Stimulated activated naive CD8-positive, alpha-beta T cell treated with anti-CD3 and anti-CD28 coated beads, Interleukin-15, amount 100 ng/mL, for 72 hours (primary cell): Measurements from ENCODE around the gene WDR5.

ENCODE experiments used
- ATAC-seq: fragments of 150-1000 bp; cut with Tn5 transposase; 2 replicates; pipeline ENCODE4 v1.10.0; 2021; ENCODE audit warnings: mild to moderate bottlenecking, moderate library complexity
- DNase-seq, 2 donors: peaks; one replicate each; pipeline ENCODE4 v3.0.0; 2021 to 2022
- H3K27ac Mint-ChIP-seq, 2 donors: one replicate each; pipeline ENCODE4 v1.8.0; 2022; ENCODE audit warnings: mild to moderate bottlenecking in 2 of 2, mixed read lengths in 2 of 2, moderate library complexity in 2 of 2
- H3K27me3 Mint-ChIP-seq: one replicate; pipeline ENCODE4 v1.8.0; 2022; ENCODE audit warnings: mixed read lengths
- H3K4me1 Mint-ChIP-seq: one replicate; pipeline ENCODE4 v1.8.0; 2022; ENCODE audit warnings: mild to moderate bottlenecking, mixed read lengths
- H3K4me3 Mint-ChIP-seq, 2 donors: one replicate each; pipeline ENCODE4 v1.8.0; 2022; ENCODE audit warnings: mild to moderate bottlenecking in 2 of 2, mixed read lengths in 2 of 2, moderate library complexity in 1 of 2
- H3K9me3 Mint-ChIP-seq, 2 donors: one replicate each; pipeline ENCODE4 v1.8.0; 2022; ENCODE audit warnings: mixed read lengths in 2 of 2

The WDR5 gene

GRCh38 chr9:134185536-134186011 lies 49.7 kb downstream of the WDR5 start:
- peaks cover 3% of the 10 kb centered on the region for H3K27me3 Mint-ChIP-seq
- peaks cover 8 to 11% of the 10 kb centered on the region in 2 donors for H3K9me3 Mint-ChIP-seq
- H3K4me1 Mint-ChIP-seq: peaks cover 30% of the 10 kb centered on the region
- H3K27ac Mint-ChIP-seq: peak overlapping the region in 1 of 2 donors; percentile 90
- peak; percentile 39 to 45 for DNase-seq
- peak; percentile 62 for ATAC-seq
- H3K4me3 Mint-ChIP-seq: peak overlapping the region in 1 of 2 donors; percentile 50

GRCh38 chr9:134186471-134187109 lies 50.7 kb downstream of the WDR5 start:
- Mint-ChIP-seq H3K27ac (no peak overlapping the region), H3K4me1 (peaks cover 27% of the 10 kb centered on the region), H3K9me3 (peaks cover 8 to 11% of the 10 kb centered on the region in 2 donors), H3K27me3 (no peaks in the 10 kb centered on the region), H3K4me3 (no peak overlapping the region)
- ATAC-seq: no peak
- DNase-seq: no peak

GRCh38 chr9:134187110-134187531 lies 51.2 kb downstream of the WDR5 start:
- no peak overlapping the region for H3K4me3 Mint-ChIP-seq
- H3K27ac Mint-ChIP-seq: no peak overlapping the region
- peaks cover 22% of the 10 kb centered on the region for H3K4me1 Mint-ChIP-seq
- ATAC-seq (no peak), DNase-seq (no peak)
- peaks cover 8 to 10% of the 10 kb centered on the region in 2 donors for H3K9me3 Mint-ChIP-seq
- no peaks in the 10 kb centered on the region for H3K27me3 Mint-ChIP-seq

- H3K4me3 Mint-ChIP-seq: no peak overlapping the region
- H3K9me3 Mint-ChIP-seq: peaks cover under 1 to 2% of the 10 kb centered on the region in 2 donors
- H3K4me1 Mint-ChIP-seq: peaks cover 14% of the 10 kb centered on the region
- H3K27me3 Mint-ChIP-seq: no peaks in the 10 kb centered on the region
- H3K27ac Mint-ChIP-seq: no peak overlapping the region
- DNase-seq: no peak
- no peak for ATAC-seq
Measured at GRCh38 chr9:134187891-134188385, 52.1 kb downstream of the WDR5 start.

GRCh38 chr9:134188386-134189144 lies 52.7 kb downstream of the WDR5 start:
- Mint-ChIP-seq H3K27ac (no peak overlapping the region), H3K27me3 (no peaks in the 10 kb centered on the region), H3K9me3 (no peaks in the 10 kb centered on the region), H3K4me1 (peaks cover 14% of the 10 kb centered on the region), H3K4me3 (no peak overlapping the region)
- DNase-seq: no peak
- ATAC-seq: no peak

- ATAC-seq (no peak), DNase-seq (no peak)
- H3K4me3 Mint-ChIP-seq: no peak overlapping the region
Measured at GRCh38 chr9:134189145-134189469, 53.2 kb downstream of the WDR5 start.

DNA sequence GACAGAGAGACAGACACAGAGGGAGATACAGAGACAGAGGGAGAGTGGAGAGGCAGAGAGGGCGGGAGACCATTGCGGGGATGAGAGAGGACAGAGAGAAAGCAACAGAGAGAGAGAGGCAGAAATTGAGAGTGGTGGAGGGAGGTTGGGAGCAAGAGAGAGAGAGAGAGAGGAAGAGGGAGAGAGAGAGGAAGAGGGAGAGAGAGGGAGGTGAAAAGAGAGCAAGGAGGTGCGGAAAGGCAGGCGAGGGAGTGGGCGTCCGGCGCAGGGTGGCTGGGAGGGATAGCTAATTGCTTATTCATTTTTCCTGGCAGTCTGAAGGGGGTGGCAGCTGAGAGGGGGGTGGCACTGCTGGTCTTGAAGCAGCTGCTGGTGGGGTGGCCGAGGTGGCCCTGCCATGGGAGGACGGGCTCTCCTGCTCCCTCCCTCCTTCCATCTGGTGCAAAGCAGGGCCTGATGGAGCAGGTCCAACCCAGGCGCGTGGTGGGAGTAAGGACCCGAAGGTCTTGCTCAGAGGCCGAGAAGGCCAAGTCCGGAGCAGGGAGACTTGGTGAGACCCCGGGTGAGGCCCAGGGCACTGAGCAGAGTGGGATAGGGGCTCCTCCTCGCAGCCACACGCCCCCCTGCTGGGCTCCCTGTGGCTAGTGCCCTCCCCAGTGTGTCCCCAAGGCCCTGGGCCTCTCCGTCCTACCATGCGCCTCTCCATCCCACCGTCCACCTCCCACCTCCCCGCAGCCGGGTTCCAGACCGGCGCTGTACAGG lies 53.8 kb downstream of the WDR5 start:
- DNase-seq: no peak
- peaks cover 14% of the 10 kb centered on the region for H3K4me1 Mint-ChIP-seq
- H3K27ac Mint-ChIP-seq: no peak overlapping the region
- no peaks in the 10 kb centered on the region for H3K27me3 Mint-ChIP-seq
- no peak overlapping the region for H3K4me3 Mint-ChIP-seq
- peak; percentile 36 for ATAC-seq
- H3K9me3 Mint-ChIP-seq: no peaks in the 10 kb centered on the region

More at GRCh38 chr9:134189145-134189469, 53.2 kb downstream of the WDR5 start:
- H3K4me1 Mint-ChIP-seq: peaks cover 14% of the 10 kb centered on the region
- no peaks in the 10 kb centered on the region for H3K27me3 Mint-ChIP-seq
- no peak overlapping the region for H3K27ac Mint-ChIP-seq
- H3K9me3 Mint-ChIP-seq: no peaks in the 10 kb centered on the region

DNA sequence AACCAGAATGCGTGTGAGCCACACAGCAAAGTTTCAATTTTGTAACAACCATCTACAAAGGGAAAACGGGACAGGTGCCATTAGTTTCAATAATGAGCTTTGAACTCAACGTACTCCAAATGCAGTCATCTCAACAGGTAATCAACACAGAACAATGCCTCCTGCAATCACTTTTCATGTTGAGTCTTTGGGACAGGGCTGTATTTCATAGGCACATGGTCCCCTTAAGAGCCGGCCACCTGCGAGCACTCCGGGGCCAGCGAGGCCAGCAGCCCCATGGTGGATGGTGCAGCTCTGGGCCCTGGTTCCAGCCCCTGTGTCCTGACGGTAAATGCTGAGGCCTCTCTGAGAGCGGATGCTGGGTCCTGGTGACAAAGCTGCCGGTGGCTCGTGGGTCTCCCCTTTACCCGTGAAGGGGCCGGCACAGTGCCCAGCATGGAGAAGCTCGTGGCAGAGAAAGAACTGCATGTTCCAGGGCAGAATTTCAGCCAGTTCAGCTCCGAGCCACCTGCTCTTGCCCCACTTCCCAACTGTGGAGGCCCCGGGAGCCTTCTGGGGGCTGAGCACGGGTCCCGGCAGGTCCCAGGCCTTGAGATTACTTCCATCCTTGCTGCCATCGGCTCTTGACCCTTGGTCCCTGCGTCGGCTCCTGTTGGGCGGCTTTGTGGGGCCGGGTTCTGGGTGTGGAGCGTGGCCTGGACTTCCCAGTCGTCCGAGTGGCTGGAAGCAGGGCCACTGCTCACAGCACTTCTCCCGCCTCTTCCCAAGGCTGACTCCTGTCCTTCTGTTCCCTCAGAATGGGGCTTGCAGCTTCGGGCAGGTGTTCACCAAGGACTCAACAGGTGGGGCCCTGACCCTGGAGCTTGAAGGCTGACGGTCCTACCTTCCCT lies 54.6 kb downstream of the WDR5 start:
- no peak overlapping the region for H3K27ac Mint-ChIP-seq
- ATAC-seq (no peak), DNase-seq (no peak)
- no peaks in the 10 kb centered on the region for H3K9me3 Mint-ChIP-seq
- no peaks in the 10 kb centered on the region for H3K27me3 Mint-ChIP-seq
- no peak overlapping the region for H3K4me3 Mint-ChIP-seq
- peaks cover 14% of the 10 kb centered on the region for H3K4me1 Mint-ChIP-seq

DNA sequence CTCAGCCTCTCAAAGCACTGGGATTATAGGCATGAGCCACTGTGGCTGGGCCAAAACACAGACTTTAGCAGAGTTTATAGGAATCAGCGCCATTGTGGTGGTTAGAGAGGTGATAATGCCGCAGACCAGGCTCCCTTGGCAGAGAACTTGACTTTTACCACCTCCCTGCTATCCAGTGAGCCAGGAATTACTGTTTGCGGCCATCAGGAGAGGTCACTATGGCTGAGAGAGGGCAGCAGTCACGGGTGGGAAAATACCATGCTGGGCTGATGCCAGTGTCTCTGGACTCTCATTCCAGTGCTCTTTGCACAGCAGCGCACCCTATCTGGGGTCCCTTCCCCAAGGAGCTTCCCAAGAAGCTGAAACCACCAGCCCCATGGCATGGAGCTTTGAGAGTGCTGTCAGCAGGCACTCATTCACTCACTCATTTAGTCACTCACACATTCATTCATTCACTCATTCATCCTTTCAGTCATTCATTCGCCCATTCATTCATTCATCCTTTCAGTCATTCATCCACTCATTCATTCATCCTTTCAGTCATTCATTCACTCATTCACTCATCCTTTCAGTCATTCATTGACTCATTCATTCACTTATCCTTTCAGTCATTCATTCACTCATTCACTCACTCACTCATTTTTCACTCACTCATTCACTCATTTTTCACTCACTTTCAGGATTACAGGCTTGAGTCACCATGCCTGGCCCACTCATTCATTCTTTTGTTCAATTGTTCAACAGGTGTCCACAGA lies 55.8 kb downstream of the WDR5 start:
- H3K9me3 Mint-ChIP-seq: no peaks in the 10 kb centered on the region
- H3K27ac Mint-ChIP-seq: no peak overlapping the region
- no peaks in the 10 kb centered on the region for H3K27me3 Mint-ChIP-seq
- DNase-seq (no peak), ATAC-seq (no peak)
- peaks cover 8% of the 10 kb centered on the region for H3K4me1 Mint-ChIP-seq
- H3K4me3 Mint-ChIP-seq: no peak overlapping the region

DNA sequence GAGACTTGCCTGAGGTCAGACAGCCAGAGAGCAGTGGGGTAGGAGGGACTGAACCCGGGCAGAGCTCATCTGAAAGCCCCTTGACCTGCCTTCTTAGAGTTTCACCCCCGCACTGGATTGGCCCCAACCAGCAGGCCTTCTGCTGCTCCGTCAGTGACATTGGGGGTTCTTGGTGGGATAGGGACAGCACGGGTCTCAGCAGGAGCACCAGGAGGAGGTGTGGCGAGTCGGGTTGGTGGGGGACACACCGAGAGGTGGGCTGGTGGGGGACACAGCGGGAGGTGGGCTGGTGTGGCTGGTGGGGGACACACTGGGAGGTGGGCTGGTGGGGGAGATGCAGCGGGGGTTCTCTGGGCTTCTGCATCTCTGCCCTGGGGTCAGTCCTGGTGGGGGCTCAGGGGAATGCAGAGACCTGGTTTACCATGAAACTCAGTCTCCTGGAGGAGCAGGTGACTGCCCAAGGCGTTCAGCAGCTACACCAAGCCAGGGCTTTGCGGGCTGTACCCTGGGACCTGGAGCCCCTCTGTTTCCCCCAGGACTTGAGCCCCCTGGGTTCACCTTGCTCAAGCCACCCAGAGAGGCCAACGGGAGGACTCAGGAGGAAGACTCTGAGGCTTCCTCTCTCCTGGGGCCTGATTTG lies 56.5 kb downstream of the WDR5 start:
- H3K27ac Mint-ChIP-seq: no peak overlapping the region
- H3K9me3 Mint-ChIP-seq: no peaks in the 10 kb centered on the region
- no peak overlapping the region for H3K4me3 Mint-ChIP-seq
- peaks cover 7% of the 10 kb centered on the region for H3K4me1 Mint-ChIP-seq
- DNase-seq (no peak), ATAC-seq (no peak)
- no peaks in the 10 kb centered on the region for H3K27me3 Mint-ChIP-seq

GRCh38 chr9:134192951-134193731 lies 57.3 kb downstream of the WDR5 start:
- no peak for ATAC-seq
- Mint-ChIP-seq H3K4me3 (no peak overlapping the region), H3K27ac (no peak overlapping the region), H3K27me3 (no peaks in the 10 kb centered on the region), H3K4me1 (peaks cover 7% of the 10 kb centered on the region), H3K9me3 (no peaks in the 10 kb centered on the region)
- no peak for DNase-seq

DNA sequence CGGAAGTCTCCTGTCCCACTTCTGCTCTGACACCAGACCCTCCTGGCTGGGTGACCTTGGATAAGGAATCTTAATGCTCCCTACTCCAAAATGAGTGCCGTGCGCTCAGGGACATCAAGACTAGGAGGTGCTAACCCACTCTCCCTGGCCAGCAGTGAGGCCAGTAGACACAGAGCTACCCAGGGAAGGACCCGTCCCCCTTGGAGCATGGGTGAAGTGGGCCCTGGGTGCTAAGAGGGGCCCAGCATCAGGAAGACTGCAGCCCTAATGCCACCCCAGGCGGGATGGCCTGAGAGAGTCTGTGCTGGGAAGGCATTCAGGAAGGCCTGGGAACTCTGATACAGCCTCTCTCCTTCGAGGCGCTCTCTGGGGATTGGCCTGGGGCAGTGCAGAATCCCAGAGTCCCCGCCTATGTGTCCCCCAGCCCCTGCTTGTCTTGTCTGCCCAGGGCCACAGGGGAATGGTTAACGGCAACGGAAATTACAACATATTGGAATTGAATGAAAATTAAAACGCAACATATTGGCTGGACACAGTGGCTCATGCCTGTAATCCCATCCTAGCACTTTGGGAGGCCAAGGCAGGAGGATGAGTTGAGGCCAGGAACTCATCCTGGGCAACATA lies 58.1 kb downstream of the WDR5 start:
- H3K27me3 Mint-ChIP-seq: no peaks in the 10 kb centered on the region
- peak overlapping the region in 1 of 2 donors; percentile 27 for H3K27ac Mint-ChIP-seq
- no peak for DNase-seq
- H3K9me3 Mint-ChIP-seq: no peaks in the 10 kb centered on the region
- no peak overlapping the region for H3K4me3 Mint-ChIP-seq
- no peak for ATAC-seq
- H3K4me1 Mint-ChIP-seq: peaks cover 12% of the 10 kb centered on the region

GRCh38 chr9:134195558-134195957 lies 59.7 kb downstream of the WDR5 start:
- no peak for ATAC-seq
- Mint-ChIP-seq H3K27me3 (no peaks in the 10 kb centered on the region), H3K4me1 (peaks cover 12% of the 10 kb centered on the region), H3K4me3 (no peak overlapping the region), H3K27ac (peak overlapping the region in 1 of 2 donors; percentile 60), H3K9me3 (no peaks in the 10 kb centered on the region)
- DNase-seq: no peak
